ENCODE data around the gene ZBTB5.
"Not testable (repeated sequence)": the region's sequence is repeated elsewhere in the genome, so short reads cannot be mapped to it uniquely, and the experiment has no call there.

ZBTB5 gene

GRCh38 chr9:37452611-37453010, 12.6 kb downstream of the ZBTB5 start:
- DNase-seq (ENCODE audit: low read depth), result no peak

- DNase-seq (ENCODE audit: low read depth), result no peak
Observed at GRCh38 chr9:37451628-37452027, 13.6 kb downstream of the ZBTB5 start.

GRCh38 chr9:37449862-37450632, 15.2 kb downstream of the ZBTB5 start:
- DNase-seq (ENCODE audit: low read depth), result no peak

- DNase-seq (ENCODE audit: low read depth), result no peak
Observed at GRCh38 chr9:37447111-37447510, 18.1 kb downstream of the ZBTB5 start.

- DNase-seq (ENCODE audit: low read depth), result no peak
Observed at GRCh38 chr9:37446401-37446800, 18.8 kb downstream of the ZBTB5 start.

GRCh38 chr9:37445832-37446231, 19.4 kb downstream of the ZBTB5 start:
- DNase-seq (ENCODE audit: low read depth), result no peak

GRCh38 chr9:37444890-37445289, 20.4 kb downstream of the ZBTB5 start:
- no peak for DNase-seq (ENCODE audit: low read depth)

GRCh38 chr9:37443566-37443965, 21.7 kb downstream of the ZBTB5 start:
- DNase-seq (ENCODE audit: low read depth), result no peak

GRCh38 chr9:37442556-37442955, 22.7 kb downstream of the ZBTB5 start:
- no peak for DNase-seq (ENCODE audit: low read depth)

- no peak for DNase-seq (ENCODE audit: low read depth)
Observed at GRCh38 chr9:37441776-37442370, 23.4 kb downstream of the ZBTB5 start.

GRCh38 chr9:37438359-37438758, 26.9 kb downstream of the ZBTB5 start:
- DNase-seq (ENCODE audit: low read depth), result no peak

- DNase-seq (ENCODE audit: low read depth), result no peak
Observed at GRCh38 chr9:37437621-37438020, 27.6 kb downstream of the ZBTB5 start.

- DNase-seq (ENCODE audit: low read depth), result no peak
Observed at GRCh38 chr9:37437010-37437409, 28.2 kb downstream of the ZBTB5 start.

- DNase-seq (ENCODE audit: low read depth), result no peak
Observed at GRCh38 chr9:37436540-37436939, 28.7 kb downstream of the ZBTB5 start.

GRCh38 chr9:37433867-37434371, 31.3 kb downstream of the ZBTB5 start:
- no peak for DNase-seq (ENCODE audit: low read depth)

- DNase-seq (ENCODE audit: low read depth), result no peak
Observed at GRCh38 chr9:37432020-37432419, 33.2 kb downstream of the ZBTB5 start.

GRCh38 chr9:37430841-37431597, 34.2 kb downstream of the ZBTB5 start:
- no peak for DNase-seq (ENCODE audit: low read depth)

- DNase-seq (ENCODE audit: low read depth), result no peak
Observed at GRCh38 chr9:37429441-37430285, 35.6 kb downstream of the ZBTB5 start.

- no peak for DNase-seq (ENCODE audit: low read depth)
Observed at GRCh38 chr9:37428345-37428744, 36.9 kb downstream of the ZBTB5 start.

- DNase-seq (ENCODE audit: low read depth), result no peak
Observed at GRCh38 chr9:37426846-37427245, 38.4 kb downstream of the ZBTB5 start.

GRCh38 chr9:37426431-37426830, 38.8 kb downstream of the ZBTB5 start:
- not testable (repeated sequence) for DNase-seq (ENCODE audit: low read depth)

GRCh38 chr9:37425298-37425752, 39.9 kb downstream of the ZBTB5 start:
- no peak for DNase-seq (ENCODE audit: low read depth)

Measured in HS-27A (cell line).